Immature natural killer cell (primary cell): Measurements from ENCODE around the gene HIRA. TPM values are rescaled to one million over a fixed set of nuclear protein-coding genes. Genes with fewer than 3 reads are reported as not detected.
"Not testable (repeated sequence)": the region's sequence is repeated elsewhere in the genome, so short reads cannot be mapped to it uniquely, and the experiment has no call there.

Experiments used
- DNase-seq, 3 donors: peaks; one replicate each; pipeline ENCODE4 v3.0.0; 2022; ENCODE audit warnings: mixed read lengths in 1 of 3
- H3K27ac Mint-ChIP-seq, 6 donors: one replicate each; pipeline ENCODE4 v1.8.0; 2020; ENCODE audit warnings: mixed read lengths in 6 of 6, mild to moderate bottlenecking in 5 of 6, inconsistent platforms in 4 of 6, moderate library complexity in 3 of 6
- H3K27me3 Mint-ChIP-seq, 3 donors: one replicate each; pipeline ENCODE4 v1.8.0; 2020 to 2021; ENCODE audit warnings: low read depth in 3 of 3, mild to moderate bottlenecking in 3 of 3, mixed read lengths in 3 of 3, moderate library complexity in 3 of 3, inconsistent platforms in 1 of 3
- H3K36me3 Mint-ChIP-seq, 3 donors: one replicate each; pipeline ENCODE4 v1.8.0; 2020; ENCODE audit warnings: mixed read lengths in 3 of 3, inconsistent platforms in 2 of 3, mild to moderate bottlenecking in 2 of 3
- H3K4me1 Mint-ChIP-seq, 2 donors: one replicate each; pipeline ENCODE4 v1.8.0; 2020; ENCODE audit warnings: inconsistent platforms in 2 of 2, mild to moderate bottlenecking in 2 of 2, mixed read lengths in 2 of 2, moderate library complexity in 1 of 2
- H3K4me3 Mint-ChIP-seq, 5 donors: one replicate each; pipeline ENCODE4 v1.8.0; 2020; ENCODE audit warnings: mild to moderate bottlenecking in 5 of 5, mixed read lengths in 5 of 5, inconsistent platforms in 3 of 5, moderate library complexity in 3 of 5
- H3K9me3 Mint-ChIP-seq, 6 donors: one replicate each; pipeline ENCODE4 v1.8.0; 2020; ENCODE audit warnings: mild to moderate bottlenecking in 6 of 6, mixed read lengths in 6 of 6, inconsistent platforms in 4 of 6, moderate library complexity in 3 of 6
- polyA plus RNA-seq, 3 donors: library from polyadenylated mRNA; unstranded; fragments of 300-500 nt; fragmentation: Illumina TruSeq; gene quantifications; one replicate each; pipeline ENCODE4 v1.2.3, GENCODE V29; 2021

Gene HIRA
- polyA plus RNA-seq, 3 donors from 2014 or later = 4.3 to 11.5 (median 5.2) TPM

DNA sequence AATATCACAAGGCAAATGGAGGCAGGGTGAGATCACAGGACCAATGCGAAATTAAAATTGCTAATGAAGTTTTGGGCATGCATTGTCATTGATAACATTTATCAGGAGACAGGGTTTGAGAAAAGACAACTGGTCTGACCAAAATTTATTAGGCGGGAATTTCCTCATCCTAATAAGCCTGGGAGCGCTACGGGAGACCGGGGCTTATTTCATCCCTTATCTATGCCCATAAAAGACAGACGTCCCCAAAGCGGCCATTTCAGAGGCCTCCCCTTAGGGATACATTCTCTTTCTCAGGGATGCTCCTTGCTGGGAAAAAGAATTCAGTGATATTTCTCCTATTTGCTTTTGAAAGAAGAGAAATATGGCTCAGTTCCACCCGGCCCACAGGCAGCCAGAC is 111.4 kb downstream of the HIRA start:
- H3K4me3 Mint-ChIP-seq, H3K27ac Mint-ChIP-seq, H3K27me3 Mint-ChIP-seq, H3K4me1 Mint-ChIP-seq, DNase-seq: not testable (repeated sequence)
- H3K9me3 Mint-ChIP-seq = peaks cover 10 to 45% (median 32%) of the 10 kb centered on the region in 6 donors
- H3K36me3 Mint-ChIP-seq = peaks cover 11 to 20% (median 11%) of the 10 kb centered on the region in 3 donors

DNA sequence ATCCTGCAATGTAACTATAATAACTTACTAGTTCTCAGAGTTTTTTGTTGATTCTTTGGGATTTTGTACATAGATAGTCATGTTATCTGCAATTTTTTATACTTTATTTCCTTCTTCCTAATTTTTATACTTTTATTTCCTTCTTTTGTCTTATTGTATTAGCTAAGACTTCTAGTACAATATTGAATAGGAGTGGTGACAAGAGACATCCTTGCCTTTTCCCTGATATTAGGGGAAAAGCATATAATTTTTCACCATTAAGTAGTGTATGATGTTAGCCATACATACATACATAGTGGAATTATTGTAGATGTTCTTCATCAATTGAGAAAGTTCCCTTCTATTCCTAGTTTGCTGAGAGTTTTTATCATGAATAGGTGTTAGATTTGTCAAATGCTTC is 112.3 kb downstream of the HIRA start:
- no peaks in the 10 kb centered on the region for H3K4me1 Mint-ChIP-seq
- H3K27me3 Mint-ChIP-seq = peaks cover 3 to 6% (median 4%) of the 10 kb centered on the region in 3 donors
- H3K27ac Mint-ChIP-seq = no peak overlapping the region
- peaks cover 10 to 49% (median 37%) of the 10 kb centered on the region in 6 donors for H3K9me3 Mint-ChIP-seq
- peaks cover 12 to 20% (median 12%) of the 10 kb centered on the region in 3 donors for H3K36me3 Mint-ChIP-seq
- H3K4me3 Mint-ChIP-seq = no peak overlapping the region
- DNase-seq = no peak

DNA sequence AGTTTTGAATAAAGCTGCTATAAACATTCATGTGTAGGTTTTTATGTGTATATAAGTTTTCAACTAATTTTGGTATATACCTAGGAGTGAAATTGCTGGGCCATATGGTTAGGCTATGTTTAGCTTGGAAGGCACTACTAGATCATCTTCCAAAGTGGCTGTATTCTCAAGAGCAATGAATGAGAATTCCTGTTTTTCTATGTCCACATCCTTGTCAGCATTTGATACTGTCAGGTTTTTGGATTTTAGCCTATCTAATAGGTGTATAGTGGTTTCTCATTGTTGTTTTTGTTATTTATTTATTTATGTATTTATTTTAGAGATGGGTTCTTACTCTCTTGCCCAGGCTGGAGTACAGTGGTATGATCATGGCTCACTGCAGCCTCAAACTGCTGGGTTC is 113.7 kb downstream of the HIRA start:
- DNase-seq = no peak
- no peak overlapping the region for H3K27ac Mint-ChIP-seq
- H3K27me3 Mint-ChIP-seq = peaks cover 4 to 6% (median 5%) of the 10 kb centered on the region in 3 donors
- peaks cover 11 to 53% (median 40%) of the 10 kb centered on the region in 6 donors for H3K9me3 Mint-ChIP-seq
- H3K4me1 Mint-ChIP-seq = no peaks in the 10 kb centered on the region
- no peak overlapping the region for H3K4me3 Mint-ChIP-seq
- H3K36me3 Mint-ChIP-seq = peaks cover 14 to 20% (median 15%) of the 10 kb centered on the region in 3 donors

DNA sequence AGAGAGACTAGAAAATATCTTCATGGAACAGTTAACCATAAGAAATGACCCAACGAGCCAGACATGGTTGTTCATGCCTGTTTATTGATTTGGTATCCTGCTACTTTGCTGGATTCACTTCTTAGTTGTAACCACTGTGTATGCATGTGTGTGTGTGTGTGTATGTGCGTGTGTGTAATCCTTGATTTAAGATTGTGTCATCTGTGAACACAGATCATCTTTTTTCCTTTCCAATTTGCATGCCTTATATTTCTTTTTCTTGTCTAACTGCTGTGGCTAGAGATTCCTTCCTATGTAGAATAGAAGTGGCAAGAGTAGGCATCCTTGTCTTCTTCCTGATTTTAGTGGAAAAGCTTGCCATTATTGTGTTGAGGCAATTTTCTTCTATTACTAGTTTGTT is 123.7 kb downstream of the HIRA start:
- DNase-seq = no peak

DNA sequence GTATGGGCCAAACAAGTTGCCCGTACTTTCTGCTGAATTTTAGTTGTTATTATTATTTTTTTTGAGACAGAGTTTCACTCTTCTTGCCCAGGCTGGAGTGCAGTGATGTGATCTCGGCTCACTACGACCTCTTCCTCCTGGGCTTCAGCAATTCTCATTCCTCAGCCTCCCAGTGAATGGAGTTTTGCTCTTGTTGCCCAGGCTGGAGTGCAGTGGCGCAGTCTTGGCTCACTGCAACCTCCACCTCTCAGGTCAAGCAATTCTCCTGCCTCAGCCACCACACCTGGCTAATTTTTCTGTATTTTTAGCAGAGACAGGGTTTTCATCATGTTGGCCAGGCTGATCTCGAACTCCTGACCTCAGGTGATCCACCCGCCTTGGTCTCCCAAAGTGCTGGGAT is 125.0 kb downstream of the HIRA start:
- not testable (repeated sequence) for H3K27ac Mint-ChIP-seq, H3K4me3 Mint-ChIP-seq, DNase-seq, H3K4me1 Mint-ChIP-seq, H3K9me3 Mint-ChIP-seq, H3K36me3 Mint-ChIP-seq, H3K27me3 Mint-ChIP-seq

More for the DNA sequence above, 123.7 kb downstream of the HIRA start:
- Mint-ChIP-seq H3K36me3 (no peaks in the 10 kb centered on the region), H3K4me3 (no peak overlapping the region), H3K4me1 (no peaks in the 10 kb centered on the region), H3K27ac (no peak overlapping the region), H3K27me3 (peaks cover 1 to 4% (median 1%) of the 10 kb centered on the region in 3 donors), H3K9me3 (no peaks in the 10 kb centered on the region)

DNA sequence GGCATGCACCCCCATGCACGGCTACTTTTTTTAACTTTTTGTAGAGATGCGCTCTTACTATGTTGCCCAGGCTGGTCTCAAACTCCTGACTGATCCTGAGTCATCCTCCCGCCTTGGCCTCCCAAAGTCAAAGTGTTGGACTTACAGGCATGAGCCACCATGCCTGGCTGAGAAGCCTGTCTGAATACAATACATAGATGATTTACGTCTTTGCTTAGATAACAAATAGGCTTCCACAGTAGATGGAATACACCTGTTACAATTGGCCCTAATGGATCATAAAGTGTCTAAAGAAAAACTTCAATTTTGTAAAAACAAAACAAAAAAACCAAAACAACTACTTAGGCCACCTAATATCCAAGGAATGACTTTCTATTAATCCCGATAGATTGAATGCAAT is 127.0 kb downstream of the HIRA start:
- DNase-seq = no peak
- Mint-ChIP-seq H3K4me1 (no peaks in the 10 kb centered on the region), H3K27me3 (peaks cover 1 to 4% (median 4%) of the 10 kb centered on the region in 3 donors), H3K4me3 (no peak overlapping the region), H3K36me3 (no peaks in the 10 kb centered on the region), H3K9me3 (no peaks in the 10 kb centered on the region), H3K27ac (no peak overlapping the region)

DNA sequence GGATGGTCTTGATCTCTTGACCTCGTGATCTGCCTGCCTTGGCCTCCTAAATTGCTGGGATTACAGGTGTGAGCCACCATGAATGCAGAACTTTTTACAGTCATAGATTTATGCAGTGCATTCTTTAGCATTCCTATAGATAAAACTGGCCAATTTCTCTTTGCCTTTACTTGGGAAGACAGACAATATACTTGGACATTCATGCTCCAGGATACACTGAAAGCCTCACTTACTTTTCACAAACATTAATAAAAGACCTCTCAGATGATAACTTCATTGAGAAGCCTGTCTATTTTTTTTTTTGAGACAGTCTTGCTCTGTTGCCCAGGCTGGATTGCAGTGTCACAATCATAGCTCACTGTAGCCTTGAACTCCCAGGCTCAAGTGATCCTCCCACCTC is 127.7 kb downstream of the HIRA start:
- H3K36me3 Mint-ChIP-seq = no peaks in the 10 kb centered on the region
- no peak overlapping the region for H3K27ac Mint-ChIP-seq
- DNase-seq = no peak
- no peaks in the 10 kb centered on the region for H3K9me3 Mint-ChIP-seq
- H3K4me3 Mint-ChIP-seq = no peak overlapping the region
- peaks cover 1 to 4% (median 4%) of the 10 kb centered on the region in 3 donors for H3K27me3 Mint-ChIP-seq
- no peaks in the 10 kb centered on the region for H3K4me1 Mint-ChIP-seq

DNA sequence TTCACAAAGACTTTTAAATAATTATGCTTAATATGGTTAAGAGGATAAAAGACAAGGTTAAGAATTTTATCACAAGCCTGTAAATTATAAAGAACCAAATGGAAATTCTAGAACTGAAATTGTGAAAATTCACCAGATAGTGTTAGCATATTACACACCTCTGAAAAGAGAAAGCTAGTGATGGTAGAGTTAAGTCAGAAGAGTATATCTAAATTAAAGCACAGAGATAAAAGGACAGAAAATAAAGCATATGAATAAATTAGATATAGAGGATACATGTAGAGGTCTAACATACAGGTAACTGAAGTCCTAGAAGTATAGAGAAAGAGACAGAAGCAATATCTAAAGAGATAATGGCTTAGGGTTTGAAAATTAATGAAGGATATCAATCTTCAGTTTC is 135.8 kb downstream of the HIRA start:
- DNase-seq = no peak
- H3K27ac Mint-ChIP-seq = no peak overlapping the region
- no peaks in the 10 kb centered on the region for H3K9me3 Mint-ChIP-seq
- no peak overlapping the region for H3K4me3 Mint-ChIP-seq
- peaks cover 10 to 17% of the 10 kb centered on the region in 2 donors for H3K4me1 Mint-ChIP-seq
- H3K36me3 Mint-ChIP-seq = no peaks in the 10 kb centered on the region
- H3K27me3 Mint-ChIP-seq = peaks cover 7 to 11% (median 9%) of the 10 kb centered on the region in 3 donors

DNA sequence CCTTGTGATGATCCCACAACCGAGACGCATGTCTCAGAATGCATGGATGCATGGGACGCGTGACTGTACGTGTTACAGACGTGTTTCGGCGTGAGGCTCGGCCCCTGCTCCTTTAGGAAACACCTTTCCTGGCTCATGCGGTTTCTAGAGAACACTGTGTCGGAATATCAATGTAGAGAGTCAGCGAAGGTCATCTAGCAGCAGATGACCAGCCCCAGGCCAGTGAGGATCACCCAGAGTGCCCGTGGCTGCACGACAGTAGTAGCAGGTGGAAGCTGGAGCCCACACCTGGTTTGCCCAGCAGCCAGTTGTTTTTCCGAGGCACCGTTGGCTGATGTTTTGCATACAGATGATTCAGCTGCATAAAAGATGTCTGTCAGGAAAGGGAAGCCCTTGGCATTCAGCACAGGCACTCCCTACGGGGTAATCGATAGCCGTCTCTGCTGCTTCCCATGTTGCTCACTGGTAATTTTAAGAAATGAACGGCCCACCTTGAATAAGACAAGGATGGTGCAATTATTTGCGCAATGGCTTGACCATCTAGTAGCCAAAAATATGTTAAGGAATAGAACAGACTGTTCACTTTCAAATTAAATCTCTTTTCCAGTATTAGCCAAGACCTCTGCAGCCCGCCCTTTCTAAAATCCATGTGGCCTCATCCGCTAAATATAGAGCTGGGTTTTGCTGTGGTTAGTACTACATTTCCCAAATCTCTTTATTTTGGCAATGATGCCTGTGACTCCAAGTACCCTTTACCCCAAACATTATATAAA is 138.9 kb downstream of the HIRA start:
- Mint-ChIP-seq H3K4me3 (peak overlapping the region; percentile 89 to 94 (median 90)), H3K27ac (peak overlapping the region in 1 of 6 donors; percentile 57), H3K27me3 (peaks cover 10 to 25% (median 17%) of the 10 kb centered on the region in 3 donors), H3K36me3 (no peaks in the 10 kb centered on the region), H3K4me1 (peaks cover 23 to 34% of the 10 kb centered on the region in 2 donors), H3K9me3 (no peaks in the 10 kb centered on the region)
- no peak for DNase-seq

DNA sequence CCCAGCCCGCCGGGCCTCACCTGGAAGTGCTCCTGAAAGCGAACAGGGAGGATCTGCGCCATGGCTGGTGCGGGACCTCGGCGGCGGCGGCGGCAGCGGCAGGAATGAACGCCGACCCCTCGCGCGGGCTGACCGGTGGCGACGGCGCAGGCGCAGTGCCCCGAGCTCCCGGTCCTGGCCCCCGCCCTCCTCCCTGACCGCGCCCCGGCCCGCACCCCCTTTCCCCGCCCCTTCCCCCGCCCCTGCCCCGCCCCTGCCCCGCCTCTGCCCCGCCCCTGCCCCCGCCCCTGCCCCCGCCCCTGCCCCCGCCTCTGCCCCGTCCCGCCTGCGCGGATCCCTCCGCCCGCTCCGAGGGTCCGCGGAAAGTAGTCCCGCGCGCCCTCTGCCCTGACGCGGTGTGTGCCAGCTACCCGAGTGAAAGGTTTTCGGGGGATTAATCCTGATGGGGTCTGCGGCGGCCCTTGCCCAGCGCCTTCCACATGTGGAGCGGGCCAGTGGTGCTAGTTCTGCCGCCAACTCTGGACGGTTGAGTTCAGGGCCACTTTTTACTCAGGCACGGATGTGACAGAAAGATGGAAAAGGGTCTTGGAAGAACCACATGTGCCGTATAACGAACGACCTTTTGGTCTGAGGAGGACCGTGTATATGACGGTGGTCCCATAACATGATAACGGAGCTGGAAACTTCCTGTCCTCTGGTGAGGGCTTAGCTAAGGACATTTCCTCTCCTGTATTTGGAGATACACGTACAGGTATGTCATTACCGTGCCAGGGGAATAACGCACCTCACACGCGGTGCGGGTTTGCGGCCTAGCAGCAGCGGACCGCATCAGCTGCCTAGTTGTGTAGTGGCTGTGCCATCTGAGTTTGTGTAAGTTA is 139.7 kb downstream of the HIRA start, which contains the start of gene CLTCL1:
Gene CLTCL1, minus strand, starts transcription at position 140 of the 878 bp plus-strand sequence. Its CDS starts 78 bp downstream, at position 62.
- Mint-ChIP-seq H3K27ac (peak within 1 kb of the TSS in 4 of 6 donors; percentile 57 to 82 (median 73)), H3K36me3 (no peaks in the 10 kb centered on the region), H3K9me3 (no peaks in the 10 kb centered on the region), H3K27me3 (peaks cover 16 to 30% (median 18%) of the 10 kb centered on the region in 3 donors), H3K4me3 (peak within 1 kb of the TSS; percentile 89 to 94 (median 90)), H3K4me1 (peaks cover 23 to 34% of the 10 kb centered on the region in 2 donors)
- DNase-seq = peak; percentile 58 to 70 (median 68)

DNA sequence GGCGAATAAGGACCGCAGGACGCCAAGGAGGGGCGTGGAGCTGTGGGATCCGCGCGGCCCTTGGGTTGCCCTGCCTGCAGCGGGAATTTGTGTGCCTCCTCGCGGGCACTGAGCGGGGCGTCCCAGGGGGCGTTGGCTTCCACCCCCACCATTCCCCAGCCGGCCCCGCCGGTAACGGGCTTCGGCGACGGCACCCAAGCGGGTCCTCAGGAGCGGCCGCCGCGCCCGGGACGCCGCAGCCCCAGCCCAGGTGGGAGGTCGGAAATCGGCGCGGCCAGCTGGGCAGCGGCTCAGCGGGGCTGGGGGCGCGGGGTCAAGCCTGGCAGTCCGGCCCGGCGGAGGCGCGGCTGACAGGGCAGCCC is 140.3 kb downstream of the HIRA start:
- H3K9me3 Mint-ChIP-seq = no peaks in the 10 kb centered on the region
- no peaks in the 10 kb centered on the region for H3K36me3 Mint-ChIP-seq
- peak overlapping the region in 1 of 6 donors; percentile 62 for H3K27ac Mint-ChIP-seq
- peaks cover 23 to 34% of the 10 kb centered on the region in 2 donors for H3K4me1 Mint-ChIP-seq
- no peak for DNase-seq
- peaks cover 16 to 30% (median 18%) of the 10 kb centered on the region in 3 donors for H3K27me3 Mint-ChIP-seq
- H3K4me3 Mint-ChIP-seq = peak overlapping the region; percentile 75 to 85 (median 83)

DNA sequence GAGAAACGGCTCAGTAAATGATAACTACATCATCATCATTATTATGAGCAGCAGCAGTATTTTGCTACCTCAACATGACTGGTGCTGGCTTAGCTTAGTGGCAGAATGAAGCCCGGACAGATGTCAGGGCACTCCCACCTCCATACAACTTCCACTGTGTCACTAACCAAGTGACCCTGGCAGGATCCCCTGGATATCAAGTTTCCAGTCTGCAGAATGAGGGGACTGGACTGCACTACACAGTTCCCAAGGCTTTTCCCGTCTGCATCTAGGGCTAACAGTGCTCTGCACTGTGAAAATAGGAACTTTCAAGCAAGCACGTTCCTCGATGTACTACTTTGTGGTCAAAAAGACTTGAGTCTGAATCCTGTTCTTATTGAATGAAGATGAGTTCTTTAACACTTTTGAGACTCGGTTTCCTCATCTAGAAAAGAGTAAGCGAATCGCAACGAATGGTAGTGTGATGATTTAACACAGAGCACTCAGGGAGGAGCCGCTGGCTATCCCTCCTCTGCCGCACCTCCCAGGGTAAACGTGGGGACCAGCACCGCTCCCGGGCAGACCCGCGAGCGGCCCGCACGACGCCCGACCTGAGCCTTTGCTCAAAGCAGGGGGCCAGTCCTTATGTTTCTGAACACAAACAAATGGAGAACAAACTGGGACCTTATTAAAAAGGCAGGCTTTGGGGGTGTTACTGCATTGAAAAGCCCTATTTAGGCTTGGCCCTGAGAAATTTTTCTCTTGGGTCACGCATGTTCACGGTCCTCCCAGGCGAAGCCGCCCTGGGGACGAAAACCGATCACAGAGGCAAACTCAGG is 140.9 kb downstream of the HIRA start:
- Mint-ChIP-seq H3K27ac (peak overlapping the region in 2 of 6 donors; percentile 25 to 62), H3K9me3 (no peaks in the 10 kb centered on the region), H3K4me3 (peak overlapping the region; percentile 75 to 85 (median 83)), H3K36me3 (no peaks in the 10 kb centered on the region), H3K4me1 (peaks cover 23 to 34% of the 10 kb centered on the region in 2 donors), H3K27me3 (peaks cover 16 to 30% (median 18%) of the 10 kb centered on the region in 3 donors)
- DNase-seq = peak in 1 of 3 donors; percentile 6
